KG1 (cell line): ENCODE measurements around the gene UBE2D2.

Source experiments
- DNase-seq: peaks from one replicate; lab custom pipeline; 2025; lab: John Stamatoyannopoulos, UW

Gene UBE2D2

DNA sequence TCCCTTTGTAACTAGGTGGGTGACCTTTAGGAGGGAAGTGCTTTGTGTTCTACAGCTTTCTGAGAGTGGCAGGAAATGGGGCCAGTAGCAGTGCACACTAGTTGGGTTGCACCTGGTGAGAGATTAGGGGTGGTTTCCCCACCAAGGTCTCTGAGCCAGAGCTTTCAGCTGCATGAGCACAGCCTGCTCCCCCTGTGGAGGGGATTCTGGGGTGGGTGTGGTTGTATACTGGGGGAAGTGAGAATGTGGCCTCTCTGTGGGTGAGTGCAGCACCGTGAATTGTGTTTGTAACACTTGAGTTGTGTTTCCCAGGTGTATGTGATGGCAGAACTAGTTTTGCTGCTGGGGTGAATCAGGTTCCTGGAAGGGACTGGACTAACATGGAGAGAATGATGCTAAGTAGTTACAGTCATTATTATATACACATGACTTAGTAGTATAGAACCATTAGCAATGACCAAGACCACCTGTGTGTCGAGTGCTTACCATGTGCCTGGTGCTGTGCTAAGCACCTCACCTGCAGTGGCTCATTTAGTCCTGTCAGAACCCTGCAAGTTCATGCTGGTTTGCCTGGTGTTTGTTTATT is 75.2 kb downstream of the UBE2D2 start:
- DNase-seq: no peak

DNA sequence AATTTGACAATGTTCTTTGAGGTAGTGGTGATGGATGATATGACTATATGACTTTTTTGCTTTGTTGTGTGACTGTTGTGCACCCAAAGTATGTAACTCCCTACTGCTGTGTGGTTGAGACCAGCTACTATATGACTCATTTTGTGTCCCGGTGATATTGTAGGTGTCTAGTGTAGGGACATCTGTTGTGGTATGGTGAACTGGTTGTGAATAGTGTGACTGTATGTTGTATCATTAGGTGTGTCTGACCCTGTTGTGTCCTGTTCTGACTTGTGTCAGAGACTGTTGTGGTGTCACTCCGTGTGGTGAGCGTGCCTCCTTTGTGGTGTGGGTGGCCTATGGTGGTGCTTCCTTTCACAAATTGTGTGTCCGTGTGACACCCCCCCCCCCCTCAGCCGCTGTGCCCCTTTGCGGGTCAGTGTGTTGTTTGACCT is 75.9 kb downstream of the UBE2D2 start:
- DNase-seq: no peak

DNA sequence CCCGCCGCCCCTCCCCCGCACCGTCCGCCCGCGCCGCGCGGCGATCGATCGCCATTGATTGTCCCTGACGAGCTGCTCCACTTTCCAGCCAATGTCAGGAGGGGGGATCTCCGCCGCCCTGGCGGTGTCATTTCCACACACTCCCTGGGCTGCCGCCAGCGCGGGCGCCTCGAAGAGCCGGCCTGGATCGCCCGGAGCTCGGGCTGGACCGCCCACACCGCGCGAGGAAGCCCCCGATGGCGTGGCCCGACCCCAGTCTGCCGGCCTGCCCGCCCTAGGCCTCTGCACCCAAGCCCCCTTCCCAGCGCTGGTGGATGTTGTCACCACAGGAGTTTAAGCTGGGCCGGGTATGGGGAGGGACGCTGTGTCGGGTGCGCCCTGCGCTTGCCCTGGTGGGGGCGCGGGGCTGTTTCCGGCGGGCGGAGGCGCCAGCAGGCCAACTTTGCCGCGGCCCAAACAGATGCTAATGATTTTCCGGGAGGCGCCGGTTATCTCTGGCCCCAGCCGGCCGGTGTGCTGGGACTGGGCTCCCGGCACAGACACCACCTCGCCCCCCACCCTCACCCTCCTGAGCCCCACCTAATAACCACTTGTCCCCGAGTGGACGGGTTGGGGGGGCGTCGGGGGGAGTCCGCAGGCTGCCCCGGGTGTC is 76.4 kb downstream of the UBE2D2 start:
- peak; percentile 31 for DNase-seq

DNA sequence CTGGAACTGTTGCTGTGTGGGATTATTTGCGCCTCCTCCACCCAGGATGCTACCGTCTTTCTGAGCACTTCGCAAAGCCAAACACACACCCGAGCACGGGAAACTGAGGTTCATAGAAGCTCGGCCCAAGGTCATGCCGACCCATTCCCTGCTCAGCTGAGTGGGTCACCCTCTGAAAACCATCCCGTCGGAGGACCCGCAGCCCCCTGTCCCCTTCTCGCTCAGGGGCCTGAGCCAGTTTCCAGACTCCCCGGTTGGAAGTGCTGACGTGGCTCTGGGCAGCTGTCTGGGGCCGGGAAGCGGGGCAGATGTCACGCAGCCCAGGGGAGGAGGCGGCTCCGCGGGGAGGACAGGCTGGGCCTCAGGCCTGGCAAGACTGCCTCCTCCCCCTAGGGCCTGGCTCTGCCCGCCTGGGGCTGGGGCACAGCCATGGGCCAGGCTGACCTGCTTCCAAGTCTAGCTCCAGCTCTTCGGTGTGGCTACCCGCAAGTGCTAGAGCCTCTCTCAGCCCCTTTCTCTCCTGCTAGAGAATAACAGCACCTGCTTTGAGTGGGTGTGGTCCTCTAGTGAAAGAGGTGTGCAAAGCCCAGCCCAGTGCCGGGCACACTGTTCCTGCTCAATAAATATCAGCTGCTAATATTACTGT is 77.1 kb downstream of the UBE2D2 start:
- DNase-seq: no peak

DNA sequence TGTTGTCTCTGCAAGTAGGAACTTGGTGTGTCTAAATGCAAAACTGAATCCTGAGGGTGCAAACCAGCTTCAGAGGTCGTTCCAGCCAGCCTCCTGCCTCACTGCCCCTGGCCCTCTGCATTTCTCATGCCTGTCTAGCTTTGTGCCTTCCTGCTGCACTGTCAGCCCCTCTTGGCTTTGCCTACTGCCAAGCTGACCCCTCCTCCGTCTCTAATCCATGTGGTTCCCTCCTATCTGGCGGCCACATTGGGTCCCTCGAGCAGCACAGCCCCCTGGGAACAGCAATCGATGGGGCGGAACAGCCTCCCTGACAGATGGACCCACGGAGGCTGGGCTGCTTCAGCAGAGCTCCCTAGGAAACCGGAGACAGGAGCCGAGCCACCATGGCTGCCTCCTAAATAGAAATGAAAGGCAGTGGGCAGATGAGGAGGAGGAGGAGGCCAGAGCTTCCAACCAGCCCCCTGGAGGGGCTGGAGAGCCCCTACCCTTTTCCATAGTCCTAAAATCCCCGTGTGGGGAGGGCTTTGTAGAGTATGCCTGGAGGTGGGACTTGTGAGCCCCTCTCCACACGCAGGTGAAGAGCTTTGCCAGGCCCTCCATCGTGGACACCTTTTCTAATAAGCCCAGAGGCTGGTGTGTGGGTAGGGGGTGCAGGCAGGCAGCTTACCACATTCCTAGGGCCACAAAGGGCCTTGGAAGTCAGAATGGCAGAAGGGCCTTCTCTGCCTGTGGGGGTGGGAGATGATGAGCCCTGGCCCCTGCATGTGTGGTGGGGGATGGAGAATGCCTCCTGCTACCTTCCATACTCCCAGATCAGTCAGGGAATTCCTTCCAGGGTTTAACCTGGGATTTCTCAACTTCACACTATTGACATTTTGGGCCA is 77.8 kb downstream of the UBE2D2 start:
- no peak for DNase-seq

DNA sequence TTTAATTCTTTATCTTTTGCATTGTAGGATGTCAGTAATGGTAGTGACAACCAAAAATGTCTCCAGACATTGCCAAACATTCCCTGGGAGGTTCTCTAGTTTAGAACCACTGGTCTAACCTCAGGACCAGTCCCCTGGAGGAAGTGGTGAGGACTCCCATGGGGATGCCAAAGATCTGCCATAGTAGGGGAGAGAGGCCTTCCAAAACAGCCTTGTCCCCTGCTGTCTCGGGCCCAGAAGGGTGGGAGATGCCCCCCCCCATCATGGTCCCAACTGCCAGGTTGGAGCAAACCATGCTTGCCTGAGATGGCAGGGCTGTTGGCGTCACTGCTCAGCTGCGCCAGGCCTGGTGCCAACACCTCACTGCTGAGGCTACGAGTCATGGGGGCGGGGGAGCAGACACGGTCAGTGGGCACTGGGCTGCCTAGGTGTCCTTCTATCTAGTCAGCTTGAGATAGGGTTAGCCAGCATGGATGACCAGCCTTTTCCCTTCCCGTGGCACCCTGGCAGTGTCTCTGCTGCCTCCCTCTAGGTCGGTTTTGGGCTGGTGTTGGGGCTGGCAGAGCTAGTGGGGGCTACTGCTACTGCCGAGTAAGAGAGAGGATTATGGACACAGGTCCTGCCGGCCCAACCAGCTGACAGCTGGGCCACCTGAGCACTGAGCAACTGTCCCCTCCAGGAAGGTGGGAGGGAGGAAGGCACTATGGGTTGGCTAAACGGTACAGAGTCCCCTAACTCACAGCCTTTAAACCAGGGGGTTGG is 78.7 kb downstream of the UBE2D2 start:
- no peak for DNase-seq

DNA sequence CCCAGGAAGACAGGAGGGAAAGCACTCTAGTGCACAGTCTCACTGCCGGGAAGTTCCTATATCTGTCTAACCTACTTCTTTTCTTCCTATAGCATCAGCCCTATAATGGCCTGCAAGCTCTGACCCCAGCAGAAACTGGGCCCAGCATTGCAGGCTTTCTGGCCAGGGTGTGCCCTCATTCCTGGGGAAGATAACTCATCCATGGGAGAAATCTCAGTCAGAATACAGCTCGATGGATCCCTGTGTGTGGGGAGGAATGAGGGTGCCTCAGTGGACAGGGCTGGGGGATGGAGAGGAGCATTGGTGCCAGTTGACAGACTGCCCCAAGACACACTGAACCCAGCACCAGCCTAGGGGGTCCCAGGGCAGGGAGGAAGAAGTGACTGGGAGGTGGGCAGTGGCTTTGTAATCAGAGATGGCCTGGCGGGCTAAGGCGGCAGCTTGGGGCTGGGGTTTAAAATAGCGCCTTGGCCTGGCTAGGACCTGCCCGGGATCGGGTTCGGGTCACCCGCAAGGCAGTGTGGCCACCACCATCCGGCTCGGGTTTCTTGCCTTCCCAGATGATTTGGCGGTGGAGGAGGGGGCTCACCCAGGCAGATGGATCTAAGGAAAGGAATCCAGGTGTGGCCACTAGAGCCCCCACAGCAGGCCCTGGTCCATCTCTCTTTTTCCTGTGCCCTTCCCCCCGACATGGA is 79.4 kb downstream of the UBE2D2 start:
- no peak for DNase-seq

DNA sequence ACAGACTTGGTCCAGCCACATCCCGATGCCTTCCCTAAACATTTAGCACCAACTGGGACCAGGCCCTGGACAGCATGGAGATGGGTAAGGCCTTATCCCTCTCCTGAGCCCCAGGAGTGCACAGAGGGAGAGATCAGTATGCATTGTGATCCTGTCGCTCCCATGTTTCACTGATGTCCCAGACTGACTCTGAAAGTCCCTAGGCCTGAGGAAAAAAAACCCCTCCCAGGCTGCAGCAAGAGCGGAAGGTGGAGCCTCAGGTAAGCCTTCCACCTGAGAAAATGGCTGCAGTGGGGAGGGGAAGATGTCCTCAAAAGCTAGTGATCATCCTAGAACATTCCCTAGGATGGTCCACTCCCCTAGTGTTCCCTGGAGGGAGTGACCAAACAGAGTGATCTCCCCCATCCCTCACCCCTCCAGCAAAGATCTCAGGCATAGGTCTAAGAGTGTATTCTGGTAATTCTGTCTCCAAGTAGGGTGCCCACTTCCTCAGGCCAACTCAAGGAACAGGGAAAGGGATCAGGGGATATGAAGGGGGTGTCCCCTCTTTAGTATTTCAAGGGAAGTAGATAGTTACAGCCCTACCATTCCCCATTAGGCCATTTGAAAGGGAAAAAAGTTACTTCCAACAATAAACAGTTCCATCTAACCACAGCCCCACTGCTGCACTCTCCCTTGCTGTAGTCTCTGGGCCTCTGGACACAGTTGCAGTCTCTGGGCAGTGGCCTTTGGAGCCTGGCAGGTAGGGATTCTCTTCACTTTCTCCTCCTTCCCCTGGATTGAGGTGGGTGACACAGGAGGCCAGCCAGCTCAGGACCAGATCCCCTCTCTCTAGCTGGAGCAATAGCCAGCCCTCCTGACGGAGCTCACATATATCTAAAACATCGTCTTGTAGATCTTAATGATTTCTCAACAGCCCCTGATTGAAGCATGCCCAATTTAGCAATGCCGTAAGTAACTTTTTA is 80.3 kb downstream of the UBE2D2 start:
- no peak for DNase-seq

DNA sequence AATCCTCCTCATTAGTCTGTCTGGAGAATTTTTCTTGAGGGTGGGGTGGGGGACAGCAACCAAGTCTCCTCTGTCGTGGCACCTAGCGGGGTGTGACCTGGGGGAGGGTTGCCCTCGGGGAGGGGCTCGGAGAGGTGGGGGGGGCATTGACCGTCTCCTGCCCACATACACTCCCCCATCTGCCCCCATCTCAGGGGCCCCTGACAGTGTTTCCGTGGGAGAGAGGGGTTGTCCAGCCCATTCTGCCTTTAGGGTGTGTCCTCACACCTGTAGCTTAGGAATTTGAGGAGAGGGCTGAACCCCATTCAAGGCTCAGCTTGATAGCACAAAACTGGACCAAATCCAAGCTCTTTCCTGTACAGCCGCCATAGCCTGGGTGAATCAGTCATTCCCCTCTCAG is 81.1 kb downstream of the UBE2D2 start:
- no peak for DNase-seq

DNA sequence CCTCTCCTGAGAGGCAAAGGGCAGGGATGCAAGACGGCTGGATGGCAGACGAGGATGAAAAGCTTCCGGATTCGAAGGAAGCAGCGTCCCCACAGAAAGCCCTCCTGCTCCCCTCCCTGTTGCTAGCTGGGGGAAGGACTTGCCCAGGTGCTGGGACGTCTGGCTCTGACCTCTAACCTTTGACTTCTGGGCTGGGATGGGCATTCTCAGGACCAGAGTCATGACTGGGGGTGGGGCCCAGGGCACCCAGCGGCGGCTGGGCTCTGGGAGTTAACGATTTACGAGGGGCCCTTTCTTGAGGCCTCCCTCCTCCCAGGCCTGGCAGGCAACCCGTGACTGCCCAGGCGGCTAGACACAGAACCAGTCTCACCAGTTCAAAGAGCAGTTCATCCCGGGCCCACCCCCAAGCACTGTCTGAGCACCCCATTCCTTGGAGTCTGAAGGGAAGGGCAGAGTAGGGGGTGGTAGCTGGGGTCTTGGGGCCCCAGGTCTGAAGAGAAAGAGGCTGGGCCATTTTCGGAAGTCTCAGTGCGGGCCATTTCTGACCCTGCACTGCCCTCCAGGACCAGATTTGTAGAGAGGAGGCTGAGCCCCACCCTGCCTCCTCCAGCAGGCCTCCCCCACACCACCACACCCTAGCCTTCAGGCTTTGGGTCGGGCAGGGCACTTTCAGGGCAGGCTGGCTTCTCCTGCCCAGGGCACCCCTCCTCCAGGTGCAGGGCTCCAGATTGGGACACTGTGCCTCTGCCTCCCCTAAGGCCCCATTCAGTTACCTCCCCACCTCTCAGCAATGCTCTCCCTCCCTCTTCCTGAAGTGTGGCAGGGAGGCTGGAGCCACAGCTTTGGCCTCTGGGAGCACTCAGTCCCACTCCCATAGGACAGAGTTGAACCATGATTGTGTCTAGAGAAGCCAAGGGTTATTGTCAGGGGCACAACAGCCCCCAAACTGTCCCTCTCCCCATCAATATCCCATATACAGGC is 82.0 kb downstream of the UBE2D2 start:
- no peak for DNase-seq

DNA sequence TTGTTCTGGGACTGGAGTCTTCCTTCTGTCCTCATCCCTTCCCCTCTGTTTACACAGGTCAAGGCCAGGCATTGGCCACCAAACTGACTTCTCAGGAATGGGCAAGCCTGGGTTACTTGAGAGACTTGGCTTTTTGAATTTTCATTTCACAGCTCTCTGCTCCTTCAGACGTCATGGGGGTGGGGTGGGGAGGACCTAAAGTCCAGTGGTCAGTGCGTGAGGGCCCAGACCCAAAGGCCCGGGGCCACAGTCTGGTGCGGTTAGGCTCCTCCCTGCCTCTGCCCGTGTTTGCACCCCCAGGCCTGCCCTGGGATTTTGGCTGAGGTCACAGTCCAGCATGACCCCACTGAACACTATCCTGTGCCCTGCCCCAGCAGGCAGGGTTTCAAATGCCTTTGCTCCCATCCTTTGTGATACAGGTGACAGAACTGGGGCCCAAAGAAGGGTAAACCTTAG is 82.9 kb downstream of the UBE2D2 start:
- DNase-seq: no peak

DNA sequence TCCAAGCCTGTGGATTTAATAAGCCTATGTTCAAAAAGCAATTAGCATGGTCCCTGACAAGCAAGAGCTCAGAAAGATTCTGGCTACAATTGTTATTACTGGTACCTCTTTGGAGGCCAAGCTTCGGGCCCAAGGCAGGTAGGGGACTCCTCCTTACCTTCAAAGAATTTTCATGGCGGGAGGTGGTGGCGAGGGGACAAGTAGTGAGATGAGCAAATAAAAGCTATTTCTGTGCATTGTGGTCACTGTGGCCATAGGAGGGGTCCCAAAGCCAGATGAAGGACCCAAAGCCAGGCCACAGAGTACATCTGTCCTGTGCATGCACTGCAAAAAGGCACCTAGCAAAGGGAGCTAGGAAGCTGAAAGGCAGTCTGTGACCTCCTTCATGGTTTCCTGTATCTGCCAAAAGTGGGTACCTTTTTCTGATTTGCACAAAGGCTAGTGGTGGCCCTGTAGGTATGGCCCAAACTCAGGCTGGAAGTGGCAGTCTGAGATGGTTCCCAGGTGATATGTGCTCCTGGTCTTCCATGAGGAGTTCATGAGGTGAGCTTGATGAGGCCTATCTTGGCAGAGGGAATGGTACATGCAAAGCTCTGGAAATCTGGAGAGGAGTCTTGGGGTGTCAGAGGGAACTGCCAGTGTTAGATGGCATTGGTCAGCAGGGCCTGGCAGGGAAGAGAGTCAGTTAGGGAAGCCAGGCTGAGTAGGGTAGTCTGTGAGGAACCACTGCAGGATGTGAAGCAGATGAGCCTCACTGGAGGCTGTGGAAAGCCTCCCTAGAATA is 83.7 kb downstream of the UBE2D2 start:
- DNase-seq: no peak

DNA sequence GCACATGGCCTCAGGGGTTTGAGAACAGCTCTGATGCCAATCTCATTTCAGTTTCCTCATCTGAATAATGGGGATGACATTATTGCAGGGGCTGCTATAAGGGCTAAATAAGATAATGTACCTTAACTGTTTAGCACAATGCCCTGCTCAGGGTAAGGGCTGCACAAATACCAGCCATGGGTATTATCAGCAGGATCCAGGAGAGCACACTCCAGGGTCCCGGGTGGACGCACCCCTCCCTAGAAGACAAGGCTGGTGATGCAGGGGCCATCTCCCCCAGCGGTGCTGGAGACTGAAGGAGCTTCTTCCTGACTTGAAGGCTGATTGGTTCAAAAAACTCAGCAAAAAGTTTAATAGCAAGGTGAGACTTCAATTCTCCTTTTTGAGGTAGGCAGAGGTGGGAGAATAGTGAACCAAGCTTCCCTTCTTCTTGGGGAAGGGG is 84.3 kb downstream of the UBE2D2 start:
- DNase-seq: no peak

DNA sequence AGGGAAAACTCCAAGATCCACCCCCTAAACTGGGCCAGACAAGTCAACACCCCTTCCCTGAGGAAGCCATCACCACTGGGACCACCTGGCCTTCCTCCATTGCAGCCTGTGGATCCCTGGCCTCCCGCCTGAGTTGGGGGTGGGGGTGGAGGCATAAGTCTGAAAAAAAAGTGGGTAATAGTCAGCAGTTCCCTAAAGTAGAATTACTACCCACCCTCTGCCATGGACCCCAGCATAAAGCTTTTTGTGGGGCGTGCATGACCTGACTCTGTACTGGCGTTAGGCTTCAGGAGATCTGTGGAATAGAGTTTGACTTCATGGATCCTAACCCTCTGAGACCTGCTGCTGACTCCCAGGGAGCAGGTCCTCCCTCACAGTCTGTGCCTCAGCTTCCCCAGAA is 85.0 kb downstream of the UBE2D2 start:
- no peak for DNase-seq

DNA sequence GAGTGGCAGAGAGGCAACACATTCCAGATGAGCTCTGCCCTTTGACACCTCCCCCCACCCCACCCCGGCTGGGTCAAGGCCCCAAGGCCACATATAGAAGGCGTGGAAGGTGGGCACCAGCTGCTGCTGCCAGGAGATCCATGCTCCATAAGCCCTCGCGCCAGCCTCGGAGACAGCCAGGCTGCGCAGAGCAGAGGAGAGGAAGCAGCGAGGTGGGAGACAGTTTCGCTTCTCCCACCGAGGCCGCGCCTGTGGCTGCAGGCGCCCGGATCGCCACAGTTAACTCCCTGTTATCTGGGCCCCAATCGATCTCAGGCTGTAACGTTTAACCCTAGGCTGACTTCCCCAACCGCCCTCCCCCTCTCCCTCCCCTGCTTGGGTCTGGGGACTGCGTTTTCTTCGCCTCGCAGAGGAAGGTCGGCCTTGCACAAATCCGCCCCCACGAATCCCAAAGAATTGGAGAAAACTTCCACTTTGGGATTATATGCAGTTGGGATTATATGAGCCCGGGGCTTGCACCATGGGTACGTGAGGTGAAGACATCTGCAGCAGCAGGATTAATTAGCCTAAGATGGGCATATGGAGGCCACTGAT is 85.9 kb downstream of the UBE2D2 start:
- DNase-seq: peak; percentile 26

DNA sequence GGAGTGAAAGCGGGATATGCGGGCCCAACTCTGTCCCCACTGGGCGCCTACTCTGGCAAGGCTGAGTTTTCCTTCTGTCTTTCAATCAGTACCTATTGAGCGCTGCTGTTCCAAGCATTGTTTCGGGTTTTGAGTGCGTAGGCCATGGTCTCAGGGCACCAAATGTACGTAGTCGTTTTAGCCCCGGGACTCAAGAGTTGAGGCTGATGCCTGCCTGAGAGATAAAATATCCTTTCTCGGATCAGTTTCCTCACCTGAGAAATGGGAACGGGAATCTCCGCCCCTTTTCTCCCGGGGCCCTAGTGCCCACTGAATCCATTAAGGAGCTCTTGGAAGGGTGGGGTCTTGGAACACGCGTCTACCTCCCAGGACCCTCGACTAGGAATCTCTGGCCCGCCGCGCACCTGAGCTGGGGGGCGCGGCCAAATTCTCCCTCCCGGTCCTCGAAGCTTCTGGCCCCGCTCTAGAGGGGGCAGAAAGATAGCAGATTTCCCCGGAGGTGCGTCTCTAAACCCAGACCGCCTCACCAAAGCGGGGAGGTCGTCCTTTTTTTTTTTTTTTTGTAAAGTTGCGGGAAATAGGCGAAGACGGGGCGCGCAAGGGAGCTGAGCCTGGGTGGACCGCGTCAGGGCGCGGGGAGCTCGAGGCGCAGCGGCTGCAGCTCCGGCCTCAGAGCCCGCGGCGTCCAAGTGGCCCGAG is 86.5 kb downstream of the UBE2D2 start:
- DNase-seq: no peak
